GM12891 (cell line): ENCODE measurements around the gene ARMH3.

ENCODE experiments used
- PAX5 ChIP-seq: IDR thresholded peaks from 2 replicates; pipeline ENCODE4 v1.6.1; 2011; ENCODE audit warnings: low read length, moderate library complexity, mild to moderate bottlenecking; ENCODE audit not compliant: insufficient read depth, severe bottlenecking
- POLR2A ChIP-seq: IDR thresholded peaks from 2 replicates; pipeline ENCODE4 v1.6.1; 2011; ENCODE audit warnings: low read depth, low read length, control low read depth
- POLR2AphosphoS5 ChIP-seq: IDR thresholded peaks from 2 replicates; pipeline ENCODE4 v1.6.1; 2011; ENCODE audit warnings: low read depth, low read length, control low read depth
- POU2F2 ChIP-seq: IDR thresholded peaks from 2 replicates; pipeline ENCODE4 v1.6.1; 2011; ENCODE audit warnings: low read depth, mild to moderate bottlenecking, control low read depth, low read length, moderate library complexity
- SPI1 ChIP-seq: IDR thresholded peaks from 2 replicates; pipeline ENCODE4 v1.6.1; 2011; ENCODE audit warnings: low read depth, low read length, control low read depth
- TAF1 ChIP-seq: IDR thresholded peaks from 2 replicates; pipeline ENCODE4 v1.6.1; 2011; ENCODE audit warnings: low read depth, low read length, control low read depth

DNA sequence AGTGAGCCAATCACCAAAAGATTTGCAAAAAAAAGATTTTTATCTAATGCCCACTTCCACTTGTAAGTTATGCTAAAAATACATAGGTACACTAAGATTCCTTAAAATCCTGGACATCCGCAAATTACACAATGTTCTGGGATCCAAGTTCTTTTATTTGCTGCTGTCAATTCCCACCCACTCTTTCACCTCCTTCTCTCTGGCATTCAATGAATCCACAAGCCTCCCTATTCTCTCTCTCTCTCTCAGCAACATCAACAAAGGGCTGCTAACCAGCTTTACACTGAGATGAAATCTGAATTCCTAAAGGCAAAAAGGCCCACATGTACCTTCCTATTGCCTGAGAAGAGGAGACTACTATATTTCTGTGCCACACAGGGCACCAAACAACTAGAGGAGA, 99.9 kb downstream of the ARMH3 start:
- TF ChIP-seq POLR2A, result no peak
- no peak for TF ChIP-seq TAF1
- TF ChIP-seq POLR2AphosphoS5, result no peak
- TF ChIP-seq POU2F2, result no peak
- no peak for TF ChIP-seq SPI1
- no peak for TF ChIP-seq PAX5
